22Rv1 (cell line): ENCODE measurements around the gene MAP6.

Experiments used
- H3K27ac ChIP-seq: fragments of 450-650 bp; 2 replicates; pipeline ENCODE4 v1.5.1; 2017
- ZFX ChIP-seq: fragments of 450-650 bp; IDR thresholded peaks from 2 replicates; pipeline ENCODE4 v1.6.1; 2017; ENCODE audit warnings: antibody characterized with exemption, borderline replicate concordance
- TF ChIP-seq, protein P1 (sequence below): fragments of 450-650 bp; IDR thresholded peaks from 2 replicates; pipeline ENCODE4 v1.5.1; 2017; ENCODE audit warnings: mild to moderate bottlenecking

MAP6 gene

DNA sequence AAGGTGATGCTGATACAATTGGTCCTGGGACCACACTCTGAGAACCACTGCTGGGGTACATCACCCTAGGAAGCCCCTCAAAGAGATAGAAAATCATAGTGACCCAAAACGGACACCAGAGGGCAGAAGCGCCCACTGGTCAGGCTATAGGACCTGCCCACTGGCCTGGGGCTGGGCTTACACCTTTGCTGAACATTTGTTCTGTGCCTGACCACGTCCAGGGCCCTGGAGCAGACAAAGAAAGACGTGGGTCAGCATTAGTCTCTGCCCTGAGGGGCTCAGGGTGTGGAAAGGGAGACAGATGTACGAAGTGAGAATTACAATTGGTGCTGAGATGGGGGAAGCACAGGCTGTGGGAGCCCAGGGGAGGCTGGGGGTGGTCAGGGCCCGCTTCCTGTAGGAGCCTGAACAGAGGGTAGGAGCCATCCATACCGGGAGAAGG is 121.2 kb downstream of the MAP6 start:
- H3K27ac ChIP-seq = no peak overlapping the region
- TF ChIP-seq, protein P1, sequence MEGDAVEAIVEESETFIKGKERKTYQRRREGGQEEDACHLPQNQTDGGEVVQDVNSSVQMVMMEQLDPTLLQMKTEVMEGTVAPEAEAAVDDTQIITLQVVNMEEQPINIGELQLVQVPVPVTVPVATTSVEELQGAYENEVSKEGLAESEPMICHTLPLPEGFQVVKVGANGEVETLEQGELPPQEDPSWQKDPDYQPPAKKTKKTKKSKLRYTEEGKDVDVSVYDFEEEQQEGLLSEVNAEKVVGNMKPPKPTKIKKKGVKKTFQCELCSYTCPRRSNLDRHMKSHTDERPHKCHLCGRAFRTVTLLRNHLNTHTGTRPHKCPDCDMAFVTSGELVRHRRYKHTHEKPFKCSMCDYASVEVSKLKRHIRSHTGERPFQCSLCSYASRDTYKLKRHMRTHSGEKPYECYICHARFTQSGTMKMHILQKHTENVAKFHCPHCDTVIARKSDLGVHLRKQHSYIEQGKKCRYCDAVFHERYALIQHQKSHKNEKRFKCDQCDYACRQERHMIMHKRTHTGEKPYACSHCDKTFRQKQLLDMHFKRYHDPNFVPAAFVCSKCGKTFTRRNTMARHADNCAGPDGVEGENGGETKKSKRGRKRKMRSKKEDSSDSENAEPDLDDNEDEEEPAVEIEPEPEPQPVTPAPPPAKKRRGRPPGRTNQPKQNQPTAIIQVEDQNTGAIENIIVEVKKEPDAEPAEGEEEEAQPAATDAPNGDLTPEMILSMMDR = peak; percentile 91
- TF ChIP-seq ZFX = no peak

GRCh38 chr11:75547177-75547576 is 121.7 kb downstream of the MAP6 start:
- H3K27ac ChIP-seq = no peak overlapping the region
- no peak for TF ChIP-seq ZFX
- TF ChIP-seq, protein P1 = no peak

- TF ChIP-seq ZFX = no peak
- H3K27ac ChIP-seq = no peak overlapping the region
Measured at GRCh38 chr11:75543806-75544205, 125.0 kb downstream of the MAP6 start.

- H3K27ac ChIP-seq = no peak overlapping the region
- no peak for TF ChIP-seq ZFX
- TF ChIP-seq, protein P1 = no peak
Measured at GRCh38 chr11:75542088-75542438, 126.8 kb downstream of the MAP6 start.

DNA sequence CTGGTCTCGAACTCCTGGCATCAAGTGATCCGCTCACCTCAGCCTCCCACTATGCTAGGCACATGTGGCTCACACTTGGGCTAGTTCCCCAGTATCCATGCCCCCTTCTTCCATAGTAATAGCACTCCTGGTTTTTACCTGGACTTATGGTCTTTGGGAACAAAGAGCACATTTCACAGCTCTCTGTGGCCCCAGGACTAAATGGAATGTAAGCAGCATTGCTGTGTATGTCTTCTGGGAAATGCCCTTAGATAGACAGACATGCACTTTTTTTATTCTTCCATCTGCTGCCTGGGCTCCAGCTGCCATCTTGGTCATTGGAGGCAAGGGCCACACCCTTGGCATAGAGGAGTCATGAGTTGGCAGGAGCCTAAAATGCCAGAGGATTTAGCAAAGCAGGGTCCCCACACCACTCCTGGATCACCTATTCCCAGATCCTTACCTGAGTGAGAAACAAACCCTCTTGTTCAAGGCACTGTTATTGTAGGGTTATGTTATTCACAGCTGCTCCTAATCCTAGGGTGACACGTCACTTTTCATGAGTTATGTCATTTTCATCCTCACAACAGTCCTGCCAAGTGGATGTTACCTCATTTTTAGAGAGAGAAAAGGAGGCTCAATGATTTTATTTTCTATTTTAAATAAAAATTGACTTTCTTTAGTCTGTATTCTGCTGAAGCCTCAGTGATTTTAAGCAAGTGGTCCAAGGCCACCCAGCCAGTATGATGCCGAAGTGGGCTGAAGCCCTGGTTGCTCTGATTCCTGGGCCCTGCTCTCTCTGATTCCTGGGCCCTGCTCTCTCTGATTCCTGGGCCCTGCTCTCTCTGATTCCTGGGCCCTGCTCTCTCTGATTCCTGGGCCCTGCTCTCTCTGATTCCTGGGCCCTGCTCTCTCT is 127.4 kb downstream of the MAP6 start:
- TF ChIP-seq, protein P1 = no peak
- H3K27ac ChIP-seq = no peak overlapping the region

DNA sequence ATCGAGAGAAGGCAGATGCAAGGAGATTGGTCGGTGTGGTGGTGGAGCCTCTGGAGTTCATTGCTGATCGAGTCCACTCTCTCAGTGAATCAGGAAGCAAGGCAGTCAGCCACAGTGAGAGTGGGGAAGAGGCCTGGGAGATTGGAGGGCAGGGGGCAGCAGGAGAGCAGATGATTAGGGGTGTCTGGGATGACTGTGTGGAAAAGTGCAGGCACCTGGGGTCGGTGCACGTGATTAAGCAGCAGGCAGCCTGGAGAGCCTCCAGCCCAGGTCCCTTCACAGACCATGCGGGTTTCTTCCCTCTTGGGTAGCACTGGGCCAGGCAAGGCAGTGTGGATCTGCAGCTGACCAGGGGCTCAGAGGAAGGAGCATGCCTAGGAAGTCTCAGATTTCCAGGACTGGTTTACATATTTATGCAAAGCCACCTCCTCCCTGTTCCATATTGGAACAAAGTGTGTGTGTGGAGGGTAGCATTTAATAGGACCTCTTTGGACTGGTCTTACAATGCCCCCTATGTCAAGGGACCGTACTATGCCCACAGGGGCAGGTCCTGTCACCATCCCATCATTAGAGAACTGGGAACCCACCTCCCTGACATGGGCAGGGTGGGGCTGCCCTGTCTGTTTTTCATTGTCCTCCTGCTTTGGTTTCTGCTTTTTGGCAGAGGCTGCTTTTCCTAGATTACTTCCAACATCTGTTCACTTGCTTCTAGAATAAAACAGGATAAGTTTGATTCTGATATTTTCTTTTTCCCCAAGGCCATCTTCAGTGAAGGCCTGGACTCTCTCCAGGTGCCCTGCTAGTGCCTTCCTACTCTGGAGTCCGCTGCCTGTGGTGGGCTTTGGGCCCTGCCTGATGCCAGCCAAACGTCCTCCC is 129.1 kb downstream of the MAP6 start:
- TF ChIP-seq, protein P1 = no peak
- no peak for TF ChIP-seq ZFX

GRCh38 chr11:75538150-75538942 is 130.5 kb downstream of the MAP6 start:
- no peak overlapping the region for H3K27ac ChIP-seq

More for the DNA sequence above, 129.1 kb downstream of the MAP6 start:
- no peak overlapping the region for H3K27ac ChIP-seq

More at GRCh38 chr11:75538150-75538942, 130.5 kb downstream of the MAP6 start:
- TF ChIP-seq, protein P1 = no peak
- no peak for TF ChIP-seq ZFX
